GM12865 (cell line): Measurements from ENCODE around the gene C6orf47.
A peak's percentile ranks its signal among the peaks of the same experiment; 100 is the strongest.

Experiments used
- DNase-seq: peaks from one replicate; pipeline ENCODE4 v3.0.0; 2010; ENCODE audit warnings: low read depth
- H3K4me3 ChIP-seq: 2 replicates; pipeline ENCODE4 v1.5.1; 2011; ENCODE audit warnings: mild to moderate bottlenecking, low read depth, low read length, control low read depth
- TF ChIP-seq, protein P1 (sequence below): IDR thresholded peaks from 2 replicates; pipeline ENCODE4 v1.5.1; 2011; ENCODE audit warnings: low read length, control low read depth, low read depth, inconsistent platforms; ENCODE audit not compliant: insufficient read depth; ENCODE audit errors: missing control alignments

Gene C6orf47

DNA sequence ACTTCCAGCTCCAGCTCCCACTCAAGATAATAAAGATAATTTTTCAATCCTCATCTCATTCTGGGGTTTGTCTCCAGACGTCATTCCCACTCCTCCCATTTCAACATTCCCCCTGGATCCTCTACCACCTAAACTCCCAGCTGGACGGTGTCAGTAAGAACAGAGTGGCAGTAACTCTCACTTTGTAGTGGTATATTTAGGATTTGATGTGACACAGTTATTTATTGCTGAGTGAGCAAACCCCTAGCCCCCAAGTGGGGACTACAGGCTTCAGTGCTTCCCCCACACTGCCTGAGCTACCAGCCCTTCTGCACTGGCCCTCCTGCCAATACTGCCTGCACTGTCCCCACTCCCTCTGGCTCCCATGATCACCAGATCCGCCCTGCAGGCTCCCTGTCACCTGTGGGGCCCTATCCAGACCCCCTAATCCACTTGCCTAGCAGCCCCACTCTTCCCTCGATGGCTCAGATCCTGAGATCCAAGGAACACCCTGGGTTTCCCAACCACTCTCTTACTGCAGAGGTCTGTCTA, 2.4 kb downstream of the C6orf47 start:
- H3K4me3 ChIP-seq = no peak overlapping the region
- TF ChIP-seq, protein P1, sequence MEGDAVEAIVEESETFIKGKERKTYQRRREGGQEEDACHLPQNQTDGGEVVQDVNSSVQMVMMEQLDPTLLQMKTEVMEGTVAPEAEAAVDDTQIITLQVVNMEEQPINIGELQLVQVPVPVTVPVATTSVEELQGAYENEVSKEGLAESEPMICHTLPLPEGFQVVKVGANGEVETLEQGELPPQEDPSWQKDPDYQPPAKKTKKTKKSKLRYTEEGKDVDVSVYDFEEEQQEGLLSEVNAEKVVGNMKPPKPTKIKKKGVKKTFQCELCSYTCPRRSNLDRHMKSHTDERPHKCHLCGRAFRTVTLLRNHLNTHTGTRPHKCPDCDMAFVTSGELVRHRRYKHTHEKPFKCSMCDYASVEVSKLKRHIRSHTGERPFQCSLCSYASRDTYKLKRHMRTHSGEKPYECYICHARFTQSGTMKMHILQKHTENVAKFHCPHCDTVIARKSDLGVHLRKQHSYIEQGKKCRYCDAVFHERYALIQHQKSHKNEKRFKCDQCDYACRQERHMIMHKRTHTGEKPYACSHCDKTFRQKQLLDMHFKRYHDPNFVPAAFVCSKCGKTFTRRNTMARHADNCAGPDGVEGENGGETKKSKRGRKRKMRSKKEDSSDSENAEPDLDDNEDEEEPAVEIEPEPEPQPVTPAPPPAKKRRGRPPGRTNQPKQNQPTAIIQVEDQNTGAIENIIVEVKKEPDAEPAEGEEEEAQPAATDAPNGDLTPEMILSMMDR = no peak
- DNase-seq = no peak

DNA sequence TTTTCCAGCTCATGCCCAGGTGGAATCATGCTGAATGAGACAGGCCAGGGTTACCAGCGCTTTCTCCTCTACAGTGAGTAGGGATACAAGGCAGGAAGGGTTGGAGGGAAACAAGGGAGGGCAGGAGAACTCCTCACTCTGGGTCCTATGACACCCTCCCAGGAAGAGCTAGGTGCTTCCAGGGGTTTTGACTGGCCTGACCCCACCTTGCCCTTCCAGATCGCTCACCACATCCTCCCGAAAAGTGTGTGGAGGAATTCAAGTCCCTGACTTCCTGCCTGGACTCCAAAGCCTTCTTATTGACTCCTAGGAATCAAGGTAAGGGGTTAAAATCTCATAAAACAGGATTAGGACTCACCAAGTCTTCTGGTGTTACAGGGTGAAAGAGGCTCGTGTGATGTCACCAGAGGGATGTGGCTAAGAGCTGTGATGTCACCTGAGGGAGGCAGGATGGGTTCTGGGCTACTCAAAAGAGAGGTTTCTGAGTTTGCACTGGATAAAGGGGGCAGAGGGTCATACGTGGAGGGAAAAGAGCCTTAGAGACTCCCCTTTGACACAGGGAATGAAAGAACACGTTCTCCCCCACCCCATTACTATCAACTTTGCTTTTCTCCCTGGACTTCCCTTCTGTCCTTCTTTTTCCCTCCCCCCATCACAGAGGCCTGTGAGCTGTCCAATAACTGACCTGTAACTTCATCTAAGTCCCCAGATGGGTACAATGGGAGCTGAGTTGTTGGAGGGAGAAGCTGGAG, 3.0 kb downstream of the C6orf47 start:
- TF ChIP-seq, protein P1 = no peak
- no peak for DNase-seq
- H3K4me3 ChIP-seq = no peak overlapping the region

DNA sequence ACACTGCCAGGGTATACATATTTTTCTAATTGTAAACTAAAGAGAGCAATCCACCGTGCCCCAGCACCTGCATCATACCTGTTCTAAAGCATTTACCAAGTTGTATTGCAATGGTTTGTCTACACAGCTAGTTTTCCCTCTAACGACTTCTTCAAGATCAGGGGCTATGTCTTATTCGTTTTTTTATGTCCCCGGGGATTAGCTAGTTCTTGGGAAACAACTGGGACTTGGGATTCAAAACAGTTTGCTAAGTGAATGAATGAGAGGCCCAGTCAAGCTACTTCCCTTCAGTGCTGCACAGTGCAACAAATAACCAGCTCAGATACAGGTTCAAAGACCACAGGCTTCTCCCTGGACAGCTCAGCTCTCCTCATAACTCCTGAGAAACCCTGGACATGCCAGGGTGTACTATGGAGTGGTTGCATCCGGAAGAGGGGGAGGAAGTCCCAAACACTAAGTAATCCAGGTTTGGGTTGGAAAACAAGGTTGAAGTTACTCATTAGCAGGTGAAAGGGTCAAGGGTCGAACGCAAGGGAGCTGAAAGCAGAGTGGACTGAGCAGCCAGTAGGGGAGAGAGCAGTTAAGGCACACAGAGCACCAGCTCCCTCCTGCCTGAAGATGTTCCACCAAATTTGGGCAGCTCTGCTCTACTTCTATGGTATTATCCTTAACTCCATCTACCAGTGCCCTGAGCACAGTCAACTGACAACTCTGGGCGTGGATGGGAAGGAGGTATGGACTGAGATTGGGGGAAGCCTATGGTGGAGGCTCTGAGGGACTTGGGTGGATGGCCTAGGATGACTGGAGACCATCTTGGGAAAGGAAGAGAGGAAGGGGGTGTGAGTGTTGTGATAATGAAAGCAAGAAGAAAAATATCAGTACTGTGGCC, 5.0 kb downstream of the C6orf47 start, which contains the start of gene APOM:
Gene APOM (plus strand): TSS at position 546 of the 889 bp plus-strand sequence. CDS start 73 bp downstream, at position 619.
- DNase-seq = no peak
- TF ChIP-seq, protein P1 = no peak
- H3K4me3 ChIP-seq = no peak within 1 kb of the TSS

DNA sequence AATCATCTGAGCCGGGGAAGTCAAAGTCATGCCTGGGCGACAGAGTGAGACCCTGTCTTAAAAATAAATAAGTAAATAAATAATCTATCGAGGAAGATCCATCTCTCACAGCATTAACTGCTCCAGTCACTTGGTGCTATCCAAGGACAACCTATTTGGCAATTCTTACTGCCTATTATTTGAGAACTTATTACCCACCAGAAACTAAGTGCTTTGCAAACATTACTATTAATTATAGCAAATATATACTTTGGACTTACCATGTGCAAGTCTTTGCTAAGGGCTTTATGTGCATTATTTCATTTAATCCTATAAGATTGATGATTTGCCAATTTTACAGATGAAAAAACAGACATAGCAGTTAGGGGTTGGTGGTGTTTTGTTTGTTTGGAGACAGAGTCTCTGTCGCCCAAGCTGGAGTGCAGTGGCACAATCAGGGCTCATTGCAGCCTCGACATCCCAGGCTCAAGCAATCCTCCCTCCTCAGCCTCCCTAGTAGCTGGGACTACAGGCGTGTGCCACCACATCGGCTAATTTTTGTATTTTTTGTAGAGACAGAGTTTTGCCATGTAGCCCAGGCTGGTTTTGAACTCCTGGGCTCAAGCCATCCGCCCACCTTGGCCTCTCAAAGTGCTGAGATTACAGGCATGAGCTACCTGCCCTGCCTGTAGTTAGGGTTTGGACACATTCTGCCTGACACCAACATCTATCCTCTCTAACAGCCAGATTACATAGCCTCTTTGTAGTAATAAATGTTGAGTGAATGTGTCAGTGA, 5.8 kb downstream of the C6orf47 start:
- no peak overlapping the region for H3K4me3 ChIP-seq
- TF ChIP-seq, protein P1 = no peak
- no peak for DNase-seq

DNA sequence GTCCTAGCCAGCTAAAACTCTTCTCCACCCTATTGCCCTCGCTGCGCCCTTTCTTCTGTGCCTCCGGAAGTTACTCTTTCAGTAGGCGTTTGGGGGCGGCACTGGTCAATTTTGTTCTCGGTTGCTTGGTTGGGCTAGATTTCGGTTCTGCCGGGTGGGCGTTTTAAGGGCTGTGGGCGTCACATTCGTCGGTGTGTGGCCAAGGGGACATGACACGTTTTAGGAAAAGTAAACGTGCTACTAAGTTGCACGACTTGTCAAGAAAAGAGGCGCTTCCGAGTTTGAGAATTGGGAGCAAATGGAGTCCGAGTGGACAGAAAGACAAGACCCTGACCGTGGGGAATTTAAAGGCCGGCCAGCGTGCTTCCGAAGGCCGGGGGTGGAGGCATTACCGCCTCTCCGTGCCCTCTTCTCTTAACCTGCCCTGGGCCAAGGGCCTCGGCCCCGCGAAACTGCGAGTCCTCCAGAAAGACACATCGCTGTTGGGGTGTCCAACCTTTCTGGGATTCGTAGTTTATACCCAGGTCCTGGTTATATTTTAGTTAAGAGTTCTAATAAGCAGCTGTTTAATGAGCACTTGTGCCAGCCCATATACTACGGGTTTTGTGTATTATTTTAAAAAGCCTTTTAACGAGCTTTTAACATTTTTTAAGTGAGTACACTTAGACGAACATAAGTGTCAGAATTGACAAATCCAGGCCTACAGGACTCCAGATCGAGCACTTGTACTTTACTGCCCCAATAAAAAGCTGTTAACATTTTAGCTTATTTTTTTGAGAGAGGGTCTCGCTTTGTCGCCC, 7.5 kb downstream of the C6orf47 start:
- peak overlapping the region; percentile 86 for H3K4me3 ChIP-seq
- peak; percentile 96 for DNase-seq
- TF ChIP-seq, protein P1 = peak; percentile 2
